ENCODE data around the gene FADS6.

FADS6 gene

DNA sequence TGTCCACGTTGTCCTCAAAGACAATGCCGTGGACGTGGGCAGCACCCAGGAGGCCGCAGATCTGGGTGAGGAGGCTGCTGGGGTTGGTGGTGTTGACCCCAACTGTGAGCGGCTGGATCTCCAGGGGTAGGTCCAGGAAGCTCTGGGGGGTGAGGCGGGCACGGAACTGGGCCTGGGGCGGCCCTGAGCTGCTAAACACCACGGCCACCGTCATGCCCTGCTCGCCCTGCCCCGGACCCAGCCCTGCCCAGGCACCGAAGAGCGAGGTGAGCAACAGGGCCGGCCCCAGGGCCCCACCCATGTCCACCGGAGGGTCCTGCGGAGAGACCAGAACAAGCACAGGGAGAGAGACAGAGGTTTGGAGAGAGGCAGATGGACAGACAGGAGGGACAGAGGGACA is 38.6 kb downstream of the FADS6 start:
- TF ChIP-seq, protein P1, sequence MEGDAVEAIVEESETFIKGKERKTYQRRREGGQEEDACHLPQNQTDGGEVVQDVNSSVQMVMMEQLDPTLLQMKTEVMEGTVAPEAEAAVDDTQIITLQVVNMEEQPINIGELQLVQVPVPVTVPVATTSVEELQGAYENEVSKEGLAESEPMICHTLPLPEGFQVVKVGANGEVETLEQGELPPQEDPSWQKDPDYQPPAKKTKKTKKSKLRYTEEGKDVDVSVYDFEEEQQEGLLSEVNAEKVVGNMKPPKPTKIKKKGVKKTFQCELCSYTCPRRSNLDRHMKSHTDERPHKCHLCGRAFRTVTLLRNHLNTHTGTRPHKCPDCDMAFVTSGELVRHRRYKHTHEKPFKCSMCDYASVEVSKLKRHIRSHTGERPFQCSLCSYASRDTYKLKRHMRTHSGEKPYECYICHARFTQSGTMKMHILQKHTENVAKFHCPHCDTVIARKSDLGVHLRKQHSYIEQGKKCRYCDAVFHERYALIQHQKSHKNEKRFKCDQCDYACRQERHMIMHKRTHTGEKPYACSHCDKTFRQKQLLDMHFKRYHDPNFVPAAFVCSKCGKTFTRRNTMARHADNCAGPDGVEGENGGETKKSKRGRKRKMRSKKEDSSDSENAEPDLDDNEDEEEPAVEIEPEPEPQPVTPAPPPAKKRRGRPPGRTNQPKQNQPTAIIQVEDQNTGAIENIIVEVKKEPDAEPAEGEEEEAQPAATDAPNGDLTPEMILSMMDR (conservative IDR thresholded peaks at IDR 0.05; ENCODE audit: low read length), result no peak
- no peak for DNase-seq (ENCODE audit: low read depth)
- H3K4me3 ChIP-seq (ENCODE audit: low read length), result no peak overlapping the region

DNA sequence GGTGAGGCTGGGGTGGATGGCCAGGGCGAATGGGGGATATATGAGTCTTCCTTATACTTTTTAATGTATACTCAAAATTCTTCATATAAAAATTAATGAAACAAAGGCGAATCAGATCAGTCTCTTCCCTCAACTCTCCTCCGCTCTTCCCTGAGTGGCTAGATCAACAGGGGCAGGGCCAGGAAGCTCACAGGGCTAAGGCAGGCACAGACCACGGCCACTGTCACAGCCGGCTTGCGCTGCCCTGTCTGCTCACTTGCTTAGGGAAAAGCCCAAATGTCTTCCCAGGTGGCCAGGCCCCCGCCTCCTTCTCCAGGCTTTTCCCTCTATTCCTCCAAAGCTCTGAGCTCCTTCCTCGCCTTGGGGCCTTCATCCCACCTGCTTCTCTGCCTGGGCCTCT is 39.8 kb downstream of the FADS6 start:
- TF ChIP-seq, protein P1 (conservative IDR thresholded peaks at IDR 0.05; ENCODE audit: low read length), result no peak
- H3K4me3 ChIP-seq (ENCODE audit: low read length), result no peak overlapping the region
- DNase-seq (ENCODE audit: low read depth), result no peak

DNA sequence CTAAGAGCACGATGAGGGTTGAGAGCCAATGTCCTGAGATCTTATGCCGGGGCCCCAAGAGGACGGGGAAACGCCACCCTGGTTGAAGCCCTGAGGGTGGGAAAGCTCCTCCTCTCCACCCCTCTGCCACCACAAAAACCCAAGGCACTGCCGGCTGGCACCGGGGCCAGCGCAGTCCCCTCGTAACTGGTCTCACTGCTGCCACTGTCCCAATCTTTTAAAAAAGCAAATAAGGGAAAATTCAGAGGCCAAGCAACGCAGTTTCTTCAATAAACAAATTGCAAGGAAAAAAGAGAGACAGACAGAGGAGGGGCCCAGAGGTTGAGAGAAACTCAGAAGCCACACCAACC is 40.4 kb downstream of the FADS6 start:
- TF ChIP-seq, protein P1 (conservative IDR thresholded peaks at IDR 0.05; ENCODE audit: low read length), result no peak
- H3K4me3 ChIP-seq (ENCODE audit: low read length), result no peak overlapping the region
- no peak for DNase-seq (ENCODE audit: low read depth)

DNA sequence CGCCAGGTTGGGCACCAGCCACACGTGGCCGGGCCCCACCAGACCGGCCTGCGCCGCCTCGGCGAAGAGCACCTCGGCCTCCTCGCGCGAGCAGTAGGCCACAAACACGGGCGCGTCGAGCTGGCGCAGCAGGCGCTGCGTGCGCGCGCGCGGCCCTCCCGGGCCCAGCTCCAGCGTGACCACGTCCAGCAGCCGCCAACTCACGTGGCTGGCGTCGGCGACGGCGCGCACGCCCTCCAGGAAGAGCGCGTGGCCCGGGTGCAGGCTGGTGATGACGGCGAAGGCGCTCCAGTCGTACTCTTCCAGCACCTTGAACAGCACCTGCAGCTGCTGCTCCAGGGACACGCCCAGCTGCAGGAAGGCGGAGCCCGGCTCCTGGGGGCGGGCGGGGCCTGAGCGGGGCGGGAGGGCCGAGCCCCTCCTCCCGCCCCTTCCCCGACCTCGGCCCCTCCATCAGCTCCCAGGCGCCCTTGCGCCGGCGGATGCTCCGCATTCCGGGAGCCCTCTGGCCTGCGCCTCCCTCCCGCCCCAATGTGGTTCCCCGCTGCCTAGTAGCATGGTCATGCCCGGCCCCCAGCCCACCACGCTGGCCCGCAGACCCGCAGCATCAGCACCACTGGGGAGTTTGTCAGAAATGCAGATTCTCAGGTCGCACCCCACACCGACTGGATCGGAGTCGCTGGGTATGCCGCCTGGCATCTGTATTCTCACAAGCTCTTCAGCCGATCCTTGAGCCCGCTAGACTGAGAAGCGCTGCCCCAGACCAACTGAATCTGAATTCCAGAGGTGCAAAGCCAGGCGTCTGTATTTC is 41.0 kb downstream of the FADS6 start:
- TF ChIP-seq, protein P1 (conservative IDR thresholded peaks at IDR 0.05; ENCODE audit: low read length), result no peak
- H3K4me3 ChIP-seq (ENCODE audit: low read length), result no peak overlapping the region
- no peak for DNase-seq (ENCODE audit: low read depth)

DNA sequence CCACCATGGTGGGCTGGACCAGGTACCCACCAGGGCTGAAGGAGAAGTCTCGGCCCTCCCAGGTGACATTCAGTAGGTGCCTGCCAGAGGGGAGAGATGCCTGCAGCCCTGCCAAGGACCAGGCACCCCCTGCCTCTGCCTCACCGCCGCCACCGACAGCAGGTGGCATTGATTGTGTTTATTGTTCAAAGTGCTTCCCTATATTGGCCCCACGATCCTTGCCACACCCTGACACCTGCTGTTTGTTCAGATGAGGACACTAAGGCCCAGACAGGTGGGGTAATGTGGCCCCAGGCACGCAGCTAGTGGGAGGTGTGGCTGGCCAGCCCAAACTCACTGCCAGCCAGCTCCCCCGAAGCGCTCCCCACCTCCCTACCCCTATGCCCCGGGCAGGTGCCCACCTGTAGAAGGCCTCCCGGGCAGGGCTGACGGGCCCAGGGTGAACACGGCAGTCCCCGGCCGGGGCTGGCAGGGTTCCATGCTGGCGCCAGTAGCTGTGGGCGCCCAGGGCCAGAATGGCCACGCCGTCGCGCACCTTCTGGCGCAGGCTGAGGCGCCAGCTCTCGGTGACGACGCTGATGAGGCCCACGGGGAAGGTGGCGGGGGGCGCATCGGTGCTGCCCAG is 41.7 kb downstream of the FADS6 start:
- DNase-seq (ENCODE audit: low read depth), result no peak
- no peak overlapping the region for H3K4me3 ChIP-seq (ENCODE audit: low read length)
- TF ChIP-seq, protein P1 (conservative IDR thresholded peaks at IDR 0.05; ENCODE audit: low read length), result no peak

DNA sequence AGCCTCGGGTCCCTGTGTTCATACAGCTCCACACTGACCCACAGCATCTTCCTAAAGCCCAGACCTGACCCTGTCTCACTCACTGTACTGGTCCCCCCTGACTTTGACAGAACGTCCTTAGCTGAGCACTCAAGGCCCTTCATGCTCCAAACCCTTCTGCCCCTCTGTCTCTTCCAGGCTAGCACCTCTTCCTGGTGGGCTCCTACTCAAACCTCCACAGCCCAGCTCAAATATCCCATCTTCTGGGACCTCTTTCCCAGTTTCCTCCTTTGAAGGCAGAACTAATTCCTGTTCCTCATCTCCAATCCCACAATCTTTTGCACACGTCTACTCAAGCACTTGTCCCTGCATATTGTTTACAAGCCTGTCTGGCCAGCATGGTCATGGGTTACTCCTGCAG is 42.5 kb downstream of the FADS6 start:
- DNase-seq (ENCODE audit: low read depth), result no peak
- TF ChIP-seq, protein P1 (conservative IDR thresholded peaks at IDR 0.05; ENCODE audit: low read length), result no peak
- no peak overlapping the region for H3K4me3 ChIP-seq (ENCODE audit: low read length)

DNA sequence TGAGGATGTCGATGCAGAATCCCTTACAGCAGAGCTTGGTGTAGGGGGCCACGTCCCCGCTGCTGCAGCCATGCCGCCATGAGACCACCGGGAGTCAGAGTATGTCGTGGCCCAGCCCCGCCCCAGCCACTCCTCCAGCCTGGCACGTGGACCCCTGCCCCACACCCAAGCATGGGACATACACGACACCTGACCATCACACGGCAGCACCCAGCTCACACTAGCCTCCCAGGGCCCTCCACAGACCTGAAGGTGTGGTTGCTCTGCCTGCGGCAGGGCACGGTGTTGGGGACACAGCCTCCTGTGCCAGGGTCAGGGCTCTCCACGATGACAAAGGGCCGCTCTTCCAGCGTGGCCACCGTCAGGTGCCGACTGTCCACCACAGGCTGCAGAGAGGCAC is 43.1 kb downstream of the FADS6 start:
- H3K4me3 ChIP-seq (ENCODE audit: low read length), result no peak overlapping the region
- DNase-seq (ENCODE audit: low read depth), result no peak
- TF ChIP-seq, protein P1 (conservative IDR thresholded peaks at IDR 0.05; ENCODE audit: low read length), result no peak
